Kidney (tissue), 14 donors: Measurements from ENCODE around the gene MAP6. TPM values are rescaled to one million over a fixed set of nuclear protein-coding genes. Genes with fewer than 3 reads are reported as not detected.

ENCODE experiments used
- DNase-seq, 5 donors: peaks; one replicate each; pipeline ENCODE4 v3.0.0-alpha.2; 2013 to 2020
- FAIRE-seq: peaks from 2 replicates; lab custom pipeline; 2012; peaks lifted over from hg19 to GRCh38; lab: Jason Lieb, UNC
- H3K27ac ChIP-seq, 2 donors: one replicate each; pipeline ENCODE4 v1.7.0; 2013; ENCODE audit warnings: low read depth in 2 of 2, low read length in 2 of 2, inconsistent platforms in 1 of 2
- H3K27me3 ChIP-seq: one replicate; pipeline ENCODE4 v1.7.1; 2013; ENCODE audit warnings: low read length, inconsistent platforms; ENCODE audit not compliant: control insufficient read depth, insufficient read depth
- H3K36me3 ChIP-seq, 3 donors: one replicate each; pipeline versions ENCODE4 v1.7.0 to v1.7.1; 2013; ENCODE audit warnings: low read length in 3 of 3, control low read depth in 1 of 3, inconsistent platforms in 1 of 3; ENCODE audit not compliant: insufficient read depth in 3 of 3, control insufficient read depth in 2 of 3
- H3K4me1 ChIP-seq, 3 donors: one replicate each; pipeline versions ENCODE4 v1.7.0 to v1.7.1; 2013; ENCODE audit warnings: low read length in 3 of 3, inconsistent platforms in 1 of 3, low read depth in 1 of 3; ENCODE audit not compliant: control insufficient read depth in 2 of 3, insufficient read depth in 2 of 3
- H3K4me3 ChIP-seq, 3 donors: one replicate each; pipeline versions ENCODE4 v1.7.0 to v1.8.1; 2013; ENCODE audit warnings: low read length in 3 of 3, control low read depth in 1 of 3, inconsistent platforms in 1 of 3
- H3K9ac ChIP-seq, 3 donors: one replicate each; pipeline versions ENCODE4 v1.7.0 to v1.7.1; 2013; ENCODE audit warnings: low read length in 3 of 3, control low read depth in 1 of 3, inconsistent platforms in 1 of 3
- H3K9me3 ChIP-seq, 3 donors: one replicate each; pipeline versions ENCODE4 v1.7.0 to v1.7.1; 2013; ENCODE audit warnings: low read length in 3 of 3, control low read depth in 1 of 3, inconsistent platforms in 1 of 3; ENCODE audit not compliant: control insufficient read depth in 2 of 3, insufficient read depth in 1 of 3
- CTCF ChIP-seq: IDR thresholded peaks from 3 replicates; pipeline ENCODE4 v1.5.1; 2012; ENCODE audit warnings: mild to moderate bottlenecking, moderate library complexity, borderline replicate concordance; ENCODE audit not compliant: insufficient read depth; ENCODE audit errors: extremely low read depth
- intact Hi-C: fragments of 100-400 bp; cut with DNase I; formaldehyde crosslinking; loops from one replicate; pipeline ENCODE4 v1.11.1; 2022
- polyA plus RNA-seq: library from polyadenylated mRNA; stranded (reverse); fragments of 350-450 nt; fragmentation: Illumina TruSeq; extraction: RNeasy Lipid Tissue Mini Kit (QIAGEN cat#74804); gene quantifications from one replicate; pipeline ENCODE4 v1.2.3, GENCODE V29; 2014; ENCODE audit warnings: low read depth, low replicate concordance; ENCODE audit not compliant: insufficient read depth
- total RNA-seq: library from RNA; stranded (reverse); fragmentation: NEBNext Ultra II Directional; extraction: Animal tissue kit (Norgen Biotek cat#: 25700); gene quantifications from one replicate; pipeline ENCODE4 v1.2.1, GENCODE V29; 2021
- donor health status: control.
- donor health status: control.
- donor health status: control.
- donor health status: control.
- donor health status: control.
- donor health status: DM: yes; HTN: yes; CAD: no.
- donor health status: Normal renal cell carcinoma (clear cell type).

The MAP6 gene
- total and polyA plus RNA-seq, 2 donors from 2014 or later: 7.7 to 21.3 TPM

- no peak for FAIRE-seq
- peaks cover 2 to 18% (median 17%) of the 10 kb centered on the region in 3 donors for H3K4me1 ChIP-seq
- no peaks in the 10 kb centered on the region for H3K27me3 ChIP-seq
- H3K9ac ChIP-seq: no peak overlapping the region
- DNase-seq: no peak
- H3K9me3 ChIP-seq: no peaks in the 10 kb centered on the region
- no peak overlapping the region for H3K4me3 ChIP-seq
- no peak overlapping the region for H3K27ac ChIP-seq
- TF ChIP-seq CTCF: no peak
- H3K36me3 ChIP-seq: peaks cover 5 to 57% (median 51%) of the 10 kb centered on the region in 3 donors
- intact Hi-C loops: no loop called here
Measured at GRCh38 chr11:75570559-75571139, 98.2 kb downstream of the MAP6 start.

GRCh38 chr11:75568616-75569219 lies 100.1 kb downstream of the MAP6 start:
- no peak for TF ChIP-seq CTCF
- Histone ChIP-seq H3K27ac (no peak overlapping the region), H3K9ac (no peak overlapping the region), H3K9me3 (no peaks in the 10 kb centered on the region), H3K27me3 (no peaks in the 10 kb centered on the region), H3K4me3 (no peak overlapping the region), H3K4me1 (peaks cover 2 to 36% (median 36%) of the 10 kb centered on the region in 3 donors), H3K36me3 (peaks cover 5 to 57% (median 49%) of the 10 kb centered on the region in 3 donors)
- DNase-seq (no peak), FAIRE-seq (no peak)
- intact Hi-C loops: no loop called here

- no peak for DNase-seq
- H3K9me3 ChIP-seq: no peaks in the 10 kb centered on the region
- no peak for TF ChIP-seq CTCF
- peaks cover 2 to 42% (median 36%) of the 10 kb centered on the region in 3 donors for H3K4me1 ChIP-seq
- peaks cover 5 to 54% (median 46%) of the 10 kb centered on the region in 3 donors for H3K36me3 ChIP-seq
- FAIRE-seq: no peak
- no peak overlapping the region for H3K27ac ChIP-seq
- H3K9ac ChIP-seq: peak overlapping the region in 1 of 3 donors; percentile 19
- no peak overlapping the region for H3K4me3 ChIP-seq
- intact Hi-C loops: no loop called here
- no peaks in the 10 kb centered on the region for H3K27me3 ChIP-seq
Measured at GRCh38 chr11:75567971-75568370, 100.9 kb downstream of the MAP6 start.
